ENCODE results near the gene AGRP. TPM values are rescaled to one million over a fixed set of nuclear protein-coding genes. Genes with fewer than 3 reads are reported as not detected.

The AGRP gene
- total RNA-seq, 1 donor from 2014 or later = not detected

DNA sequence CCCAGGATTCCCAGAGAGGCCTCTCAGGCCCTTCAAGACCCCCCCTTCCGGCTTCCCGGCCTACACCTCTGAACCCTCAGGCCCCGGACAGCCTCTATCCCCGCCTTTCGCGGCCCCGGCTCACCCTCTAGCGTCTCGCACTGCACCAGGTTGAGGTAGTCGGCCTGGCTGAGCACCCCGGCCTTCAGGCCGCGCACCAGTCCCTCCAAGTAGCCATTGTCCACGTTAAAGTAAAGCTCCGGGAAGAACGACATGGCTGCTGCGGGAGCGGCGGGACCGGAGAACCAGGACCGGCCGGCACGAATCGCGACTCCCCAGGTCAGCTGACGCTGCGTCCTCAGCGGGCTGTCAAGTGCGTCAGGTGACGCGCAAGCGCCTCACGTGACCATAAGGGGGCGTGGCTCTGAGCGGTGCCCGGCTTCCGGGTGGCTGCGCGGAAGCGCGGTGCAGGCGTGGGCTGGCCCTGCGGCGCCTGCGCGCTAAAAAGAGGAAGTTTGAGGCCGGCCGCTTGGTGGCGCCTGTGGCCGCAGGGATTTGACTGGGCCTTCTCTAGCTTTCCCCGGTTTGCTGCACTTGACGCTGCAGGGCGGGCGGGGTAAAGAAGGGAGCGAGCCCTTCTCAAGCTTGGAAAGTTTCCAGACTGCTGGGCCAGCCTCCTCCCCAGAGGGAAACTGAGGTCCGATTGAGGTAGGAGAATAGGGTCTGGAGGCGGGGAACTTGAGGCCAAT is 2.4 kb downstream of the AGRP start, which contains the start of gene ATP6V0D1:
ATP6V0D1 (minus strand) TSS at position 325 of the 728 bp plus-strand sequence; CDS start at position 254, 71 bp downstream.
- DNase-seq (ENCODE audit: low read depth) = peak; percentile 83
- H3K36me3 ChIP-seq (ENCODE audit: control insufficient read depth, insufficient read depth, low read length) = no peaks in the 10 kb centered on the region
- H3K27me3 ChIP-seq (ENCODE audit: control insufficient read depth, insufficient read depth, low read length) = no peaks in the 10 kb centered on the region
- peak within 1 kb of the TSS; percentile 88 for H3K4me3 ChIP-seq (ENCODE audit: low read depth, low read length)
- peak; percentile 79 for TF ChIP-seq CTCF (IDR thresholded peaks at IDR 0.05; ENCODE audit: insufficient read depth, low read length, poor library complexity, severe bottlenecking)

- no peak for DNase-seq (ENCODE audit: low read depth)
- Histone ChIP-seq H3K4me3 (ENCODE audit: low read depth, low read length) (no peak overlapping the region), H3K36me3 (ENCODE audit: control insufficient read depth, insufficient read depth, low read length) (no peaks in the 10 kb centered on the region), H3K27me3 (ENCODE audit: control insufficient read depth, insufficient read depth, low read length) (no peaks in the 10 kb centered on the region)
- TF ChIP-seq CTCF (IDR thresholded peaks at IDR 0.05; ENCODE audit: insufficient read depth, low read length, poor library complexity, severe bottlenecking) = no peak
Measured at GRCh38 chr16:67477960-67478554, 5.3 kb downstream of the AGRP start.

DNA sequence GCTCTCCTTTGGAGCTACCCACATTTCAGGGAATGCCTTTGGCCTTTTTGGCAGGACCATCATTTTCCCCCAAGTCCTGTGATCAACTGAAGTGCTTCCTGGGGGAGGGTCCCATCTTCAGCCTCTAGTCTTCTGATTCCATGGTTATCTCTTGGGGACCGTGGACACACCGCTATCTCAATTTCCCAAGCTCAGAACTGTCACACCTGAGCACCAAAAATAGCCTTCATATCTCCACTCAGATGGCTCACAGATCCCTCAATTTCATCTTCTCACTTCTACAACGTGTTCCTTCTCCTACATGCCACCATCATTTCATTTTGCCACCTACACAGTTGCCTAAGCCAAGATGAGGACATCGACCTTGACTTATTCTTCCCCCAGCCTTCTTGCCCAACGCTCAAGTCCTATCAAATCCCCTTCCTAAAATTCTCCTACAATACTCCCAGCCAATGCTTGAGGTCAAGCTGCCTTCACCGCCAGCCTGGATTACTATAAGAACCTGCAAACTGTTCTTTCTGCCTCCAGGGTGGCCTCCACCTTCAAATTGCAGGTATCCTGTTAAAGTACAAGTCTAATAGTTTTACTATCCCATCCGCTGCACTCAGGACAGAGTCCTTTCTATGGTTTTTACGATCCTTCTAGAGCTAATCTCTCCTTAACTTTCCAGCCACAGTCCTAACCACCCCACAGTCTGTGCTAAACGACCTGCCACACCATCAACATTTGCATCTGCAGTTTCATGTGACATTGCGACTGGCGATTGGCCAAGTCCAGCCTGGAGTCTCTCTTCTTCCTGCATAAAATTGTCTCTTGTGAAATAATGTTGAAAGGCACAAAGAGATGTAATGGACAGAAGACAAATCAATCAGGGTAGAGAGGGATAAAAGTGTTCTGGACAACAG is 8.5 kb downstream of the AGRP start:
- no peak for DNase-seq (ENCODE audit: low read depth)
- Histone ChIP-seq H3K36me3 (ENCODE audit: control insufficient read depth, insufficient read depth, low read length) (no peaks in the 10 kb centered on the region), H3K4me3 (ENCODE audit: low read depth, low read length) (no peak overlapping the region), H3K27me3 (ENCODE audit: control insufficient read depth, insufficient read depth, low read length) (no peaks in the 10 kb centered on the region)
- TF ChIP-seq CTCF (IDR thresholded peaks at IDR 0.05; ENCODE audit: insufficient read depth, low read length, poor library complexity, severe bottlenecking) = no peak

DNA sequence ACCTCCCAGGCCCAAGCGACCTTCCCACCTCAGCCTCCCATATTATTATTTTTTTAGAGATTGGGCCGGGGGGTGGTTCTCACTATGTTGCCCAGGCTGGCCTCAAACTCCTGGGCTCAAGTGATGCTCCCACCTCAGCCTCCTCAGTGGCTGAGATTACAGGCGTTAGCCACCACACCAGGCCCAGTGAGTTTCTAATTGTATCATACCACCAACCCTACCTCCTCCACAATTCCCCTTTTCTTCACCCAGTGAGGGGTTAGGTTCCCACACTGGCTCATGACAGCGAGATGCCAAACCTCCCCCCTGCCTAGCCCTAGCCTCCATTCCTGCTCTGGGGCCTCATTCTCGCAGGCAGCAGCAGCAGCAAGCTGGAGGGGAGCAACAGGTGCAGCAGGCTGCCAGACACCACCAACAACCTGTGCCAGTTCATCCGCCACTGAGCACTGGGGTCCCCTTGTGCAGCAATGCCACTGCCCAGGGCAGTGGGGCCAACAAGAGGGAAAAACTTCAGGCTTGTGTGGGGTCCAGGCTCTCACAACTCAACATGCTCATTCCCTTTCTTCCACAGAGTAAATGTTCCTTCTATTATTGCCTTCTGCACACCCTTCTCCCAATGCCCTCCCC is 11.5 kb downstream of the AGRP start:
- no peak for TF ChIP-seq CTCF (IDR thresholded peaks at IDR 0.05; ENCODE audit: insufficient read depth, low read length, poor library complexity, severe bottlenecking)
- DNase-seq (ENCODE audit: low read depth) = no peak
- Histone ChIP-seq H3K27me3 (ENCODE audit: control insufficient read depth, insufficient read depth, low read length) (no peaks in the 10 kb centered on the region), H3K36me3 (ENCODE audit: control insufficient read depth, insufficient read depth, low read length) (no peaks in the 10 kb centered on the region), H3K4me3 (ENCODE audit: low read depth, low read length) (no peak overlapping the region)

GRCh38 chr16:67470359-67470758 is 13.0 kb downstream of the AGRP start:
- no peak for DNase-seq (ENCODE audit: low read depth)
- H3K36me3 ChIP-seq (ENCODE audit: control insufficient read depth, insufficient read depth, low read length) = no peaks in the 10 kb centered on the region
- no peaks in the 10 kb centered on the region for H3K27me3 ChIP-seq (ENCODE audit: control insufficient read depth, insufficient read depth, low read length)
- no peak for TF ChIP-seq CTCF (IDR thresholded peaks at IDR 0.05; ENCODE audit: insufficient read depth, low read length, poor library complexity, severe bottlenecking)
- H3K4me3 ChIP-seq (ENCODE audit: low read depth, low read length) = no peak overlapping the region

Measured in kidney epithelial cell (primary cell).